ENCODE measurements around the gene COQ10B.

COQ10B gene

GRCh38 chr2:197502685-197503084 lies 49.3 kb downstream of the COQ10B start:
- no peak for DNase-seq

- DNase-seq = no peak
These were observed 50.6 kb downstream of the COQ10B start for GRCh38 chr2:197504000-197504399.

- DNase-seq = no peak
These were observed 51.2 kb downstream of the COQ10B start for GRCh38 chr2:197504512-197504911.

- DNase-seq = no peak
These were observed 53.3 kb downstream of the COQ10B start for GRCh38 chr2:197506658-197507057.

- DNase-seq = no peak
These were observed 60.6 kb downstream of the COQ10B start for GRCh38 chr2:197513915-197514314.

GRCh38 chr2:197514754-197515153 lies 61.4 kb downstream of the COQ10B start:
- peak; percentile 21 to 61 (median 30) for DNase-seq

- peak; percentile 22 to 86 (median 48) for DNase-seq
These were observed 62.0 kb downstream of the COQ10B start for GRCh38 chr2:197515315-197515738.

GRCh38 chr2:197515739-197516392 lies 62.5 kb downstream of the COQ10B start, which contains the start of gene MOB4:
Gene MOB4, plus strand, starts transcription at chr2:197516066. Its CDS starts 21 bp downstream, at chr2:197516087.
- peak; percentile 87 to 96 (median 94) for DNase-seq

GRCh38 chr2:197516393-197516761 lies 63.0 kb downstream of the COQ10B start:
- DNase-seq = peak in 1 of 3 experiments; percentile 75

- no peak for DNase-seq
These were observed 63.8 kb downstream of the COQ10B start for GRCh38 chr2:197517150-197517549.
